ENCODE results near the gene DSCAM.

DSCAM gene

DNA sequence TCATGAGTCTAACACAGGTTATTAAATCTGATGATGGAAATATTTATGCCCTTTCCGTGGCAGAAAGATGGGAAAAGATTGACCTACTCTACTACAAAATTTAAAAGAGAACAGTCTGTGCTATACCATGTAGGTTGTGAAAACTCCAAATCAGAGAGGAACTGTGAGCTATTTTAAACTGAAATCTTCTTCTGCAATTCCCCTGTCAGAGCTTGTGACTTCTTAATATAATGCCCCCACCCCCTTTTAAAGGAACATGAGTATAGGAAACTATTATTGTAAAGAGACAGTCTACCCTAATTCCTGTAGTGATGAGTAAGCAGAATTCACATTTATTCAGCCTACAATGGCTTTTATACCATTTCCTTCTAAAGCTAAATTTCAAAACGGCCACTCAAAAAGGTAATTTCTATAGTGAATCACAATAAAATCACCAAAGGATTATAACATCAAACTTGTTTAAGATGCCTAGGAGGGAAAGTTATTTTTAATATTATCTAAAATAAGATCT is 11.7 kb downstream of the DSCAM start:
- no peak for DNase-seq

DNA sequence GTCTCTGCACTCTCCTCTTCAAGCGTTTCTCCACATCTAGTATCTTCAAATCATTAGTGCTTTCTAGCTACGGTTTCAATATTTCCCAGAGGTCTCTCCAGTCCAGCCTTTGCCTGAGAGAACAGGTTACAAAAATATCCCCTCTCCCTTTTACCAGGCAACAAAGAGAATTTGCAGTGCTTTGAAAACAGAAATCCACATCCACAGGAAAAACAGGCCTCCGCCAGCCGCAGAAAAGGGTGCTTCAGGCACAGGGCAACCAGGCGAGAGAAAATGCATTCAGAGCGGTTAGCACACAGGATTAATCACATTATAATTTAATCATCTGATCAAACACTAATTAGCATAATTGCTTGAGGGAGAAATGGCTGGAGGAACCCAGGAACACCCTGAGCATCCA is 13.8 kb downstream of the DSCAM start:
- DNase-seq: no peak

- DNase-seq: no peak
Measured at GRCh38 chr21:40832316-40832715, 14.6 kb downstream of the DSCAM start.

DNA sequence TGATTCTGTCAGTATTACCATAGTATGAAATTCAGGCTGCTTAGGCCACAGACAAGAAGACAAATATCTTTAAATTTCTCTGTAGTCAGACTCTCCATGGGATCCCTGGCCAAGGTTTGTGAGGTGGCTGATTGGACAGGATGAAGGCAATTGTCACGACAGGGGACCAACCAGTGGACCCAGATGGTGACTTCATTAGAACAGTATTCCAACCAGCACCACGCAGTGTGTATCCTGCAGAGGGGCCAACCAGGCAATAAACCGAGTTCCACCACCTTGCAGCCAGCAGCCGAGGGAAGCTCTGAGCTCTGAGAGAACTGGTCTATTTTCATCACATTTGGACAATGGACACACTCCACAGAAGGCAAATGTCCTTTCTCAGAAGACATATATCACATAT is 16.1 kb downstream of the DSCAM start:
- no peak for DNase-seq

DNA sequence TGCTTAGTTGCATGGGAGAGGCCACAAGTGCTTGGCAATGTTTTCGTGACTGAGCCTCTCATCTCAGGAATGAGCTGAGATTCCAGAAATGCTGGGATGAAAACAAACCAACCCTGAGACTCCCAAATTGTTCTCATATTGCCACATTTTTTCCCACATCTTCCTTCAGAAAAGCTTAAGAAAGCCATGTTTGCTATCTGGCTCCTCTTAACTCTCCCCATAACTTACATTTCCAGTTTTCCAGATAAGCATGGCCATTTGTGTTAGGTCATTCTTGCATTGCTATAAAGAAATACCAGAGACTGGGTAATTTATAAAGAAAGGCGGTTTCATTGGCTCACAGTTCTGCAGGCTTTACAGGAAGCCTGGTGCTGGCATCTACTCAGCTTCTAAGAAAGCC is 17.2 kb downstream of the DSCAM start:
- no peak for DNase-seq

GRCh38 chr21:40829308-40829707 is 17.6 kb downstream of the DSCAM start:
- DNase-seq: no peak

DNA sequence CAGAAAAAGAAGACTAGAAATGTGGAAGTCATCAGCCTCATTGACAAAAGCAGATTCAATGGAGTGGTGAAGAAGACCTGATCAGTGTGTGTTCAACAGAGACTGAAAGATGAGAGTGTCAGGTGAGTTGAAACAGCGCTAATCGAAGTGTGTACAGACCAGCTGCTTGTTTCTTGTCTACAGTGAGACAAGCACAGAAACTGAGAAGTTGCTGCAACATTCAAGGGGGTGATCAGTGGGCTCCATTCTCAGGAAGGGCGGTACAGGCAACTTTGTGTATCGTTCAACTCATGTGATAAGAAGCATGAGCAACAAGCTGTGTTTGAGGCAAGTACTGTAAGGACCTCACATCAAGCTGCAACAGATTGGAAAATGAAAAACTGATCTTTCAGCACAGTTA is 19.4 kb downstream of the DSCAM start:
- no peak for DNase-seq

DNA sequence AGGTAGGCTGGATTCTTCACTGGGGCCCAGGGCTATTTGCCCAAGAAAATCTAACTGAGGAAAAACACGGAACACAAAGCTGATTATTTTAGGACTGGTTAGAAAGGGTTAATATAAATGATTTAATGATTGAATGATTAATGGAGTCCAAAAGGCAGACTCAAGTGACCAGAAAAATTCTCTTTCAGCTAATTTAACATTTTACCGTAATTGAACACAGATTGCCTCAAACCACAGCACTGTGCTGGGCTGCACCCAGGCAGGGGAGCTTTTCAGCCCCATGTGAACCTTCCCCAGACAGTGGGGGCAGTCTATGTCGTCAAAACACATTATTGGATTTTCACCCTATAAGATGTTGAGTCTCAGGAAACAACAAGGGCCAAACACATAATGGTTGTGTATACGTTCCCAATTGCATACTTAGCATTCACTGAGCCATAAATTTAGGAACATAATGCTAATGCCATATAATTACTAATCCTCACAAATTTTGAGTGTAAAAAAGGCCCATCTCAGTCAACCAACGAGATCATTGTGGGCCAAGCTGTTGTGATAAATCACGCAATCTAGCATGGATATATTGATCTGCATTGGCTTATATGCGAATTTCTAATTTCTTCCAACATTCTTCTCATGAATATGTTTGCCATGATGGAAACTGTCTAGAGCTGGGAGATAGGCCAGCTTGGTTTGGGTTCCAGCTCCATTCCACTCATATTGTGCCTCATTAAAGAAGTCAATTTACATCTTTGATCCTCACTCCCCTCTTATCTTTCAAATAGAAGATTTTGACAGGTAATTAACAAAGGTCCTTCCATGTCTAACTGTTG is 27.7 kb downstream of the DSCAM start:
- no peak for DNase-seq

DNA sequence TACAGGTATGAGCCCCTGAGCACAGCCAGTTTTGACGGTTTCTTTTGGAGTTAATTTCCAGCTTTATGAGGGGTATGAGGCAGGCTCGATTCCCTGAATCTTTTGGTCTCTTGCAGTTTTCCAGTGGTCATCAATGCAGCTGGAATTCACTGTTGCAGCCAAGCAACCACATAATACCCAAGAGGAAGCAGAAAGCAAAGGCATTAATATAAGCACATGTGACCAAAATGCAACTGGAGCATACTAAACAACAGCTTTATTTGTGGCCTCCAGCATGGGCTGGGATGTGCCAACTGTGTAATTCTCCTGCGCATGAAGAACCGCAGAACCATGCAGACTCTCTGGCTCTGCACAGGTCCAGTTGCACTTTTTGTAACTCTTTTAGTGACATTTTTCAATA is 33.0 kb downstream of the DSCAM start:
- no peak for DNase-seq

DNA sequence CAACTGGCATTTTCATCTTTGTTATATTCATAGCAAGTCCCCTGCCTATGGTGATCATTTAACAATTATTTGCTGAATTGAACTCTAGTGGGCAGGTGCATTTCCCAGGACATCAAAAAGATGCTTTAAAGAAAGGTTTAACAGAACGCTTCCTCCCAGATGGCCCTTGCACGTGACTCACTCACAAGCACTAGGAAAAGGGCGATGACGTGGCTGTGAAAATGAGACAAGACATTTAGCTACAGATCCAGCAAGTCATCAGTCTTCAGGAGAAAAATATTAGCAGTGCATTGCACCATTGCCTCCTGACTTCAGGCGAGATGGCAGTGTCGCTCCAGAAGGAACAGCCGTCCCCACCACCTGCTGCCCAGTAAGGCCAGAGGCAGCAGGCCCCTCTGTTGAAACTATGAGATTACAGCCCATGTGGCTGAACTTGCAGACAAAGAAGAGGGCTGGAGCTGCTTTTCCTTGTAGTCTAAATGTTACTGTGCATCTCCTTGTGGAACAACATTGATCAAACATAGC is 37.2 kb downstream of the DSCAM start:
- DNase-seq: no peak

DNA sequence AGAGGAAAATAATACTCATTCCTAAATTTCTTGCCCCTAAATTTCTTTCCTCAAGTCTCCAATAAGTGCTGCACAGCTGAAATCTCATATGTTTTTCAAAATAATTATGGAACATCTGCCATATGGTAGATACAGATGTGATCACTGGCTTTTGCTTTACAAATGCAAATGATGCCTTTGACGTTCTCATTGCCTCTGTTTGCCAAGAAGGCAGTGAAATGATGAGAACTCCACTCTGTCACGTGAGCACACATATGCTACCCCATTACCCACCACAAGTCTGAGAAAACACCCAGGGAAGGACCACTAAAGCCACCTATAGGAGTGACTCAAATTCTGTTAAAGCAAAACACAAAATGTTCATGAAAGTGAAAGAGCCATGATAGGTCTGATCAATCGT is 43.9 kb downstream of the DSCAM start:
- no peak for DNase-seq

- no peak for DNase-seq
Measured at GRCh38 chr21:40800126-40800525, 46.8 kb downstream of the DSCAM start.

DNA sequence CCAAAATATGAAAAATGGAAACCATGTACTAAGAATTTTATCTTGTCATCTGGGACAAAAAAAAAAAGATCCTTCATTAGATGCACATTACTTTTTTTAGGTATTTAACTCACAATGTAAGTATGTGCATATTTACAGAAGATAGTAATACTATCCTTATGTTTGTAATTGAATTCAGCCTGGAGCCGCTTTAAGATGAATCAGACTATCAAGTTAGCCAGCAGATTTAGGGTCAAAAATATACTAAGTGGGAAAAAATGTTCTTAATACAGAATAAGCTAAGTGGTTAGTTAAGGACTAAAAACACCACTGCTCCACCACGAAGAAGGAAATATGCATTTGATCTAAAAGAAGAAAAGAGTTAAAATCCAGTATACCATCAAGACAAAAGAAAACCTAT is 49.1 kb downstream of the DSCAM start:
- DNase-seq: no peak

DNA sequence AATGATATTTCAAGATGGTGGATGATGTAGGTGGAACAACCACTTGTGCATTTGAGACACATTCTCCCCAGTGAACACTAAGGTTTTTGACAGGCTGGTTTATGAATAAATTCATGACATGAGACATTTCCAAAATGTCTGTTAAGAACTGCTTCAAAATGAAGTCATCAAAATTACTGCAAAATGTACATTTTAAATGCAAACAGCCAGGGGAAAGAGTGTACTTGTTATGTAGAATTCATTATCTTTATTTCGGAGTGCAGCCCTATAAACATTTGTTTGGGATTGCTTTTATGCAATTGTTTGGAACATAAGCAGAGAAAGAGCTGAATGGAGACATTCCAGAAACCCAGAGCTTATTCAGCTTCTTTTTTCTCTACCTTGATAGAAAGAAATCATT is 49.5 kb downstream of the DSCAM start:
- DNase-seq: no peak

- no peak for DNase-seq
Measured at GRCh38 chr21:40796464-40796863, 50.5 kb downstream of the DSCAM start.

- DNase-seq: no peak
Measured at GRCh38 chr21:40795313-40795712, 51.6 kb downstream of the DSCAM start.

DNA sequence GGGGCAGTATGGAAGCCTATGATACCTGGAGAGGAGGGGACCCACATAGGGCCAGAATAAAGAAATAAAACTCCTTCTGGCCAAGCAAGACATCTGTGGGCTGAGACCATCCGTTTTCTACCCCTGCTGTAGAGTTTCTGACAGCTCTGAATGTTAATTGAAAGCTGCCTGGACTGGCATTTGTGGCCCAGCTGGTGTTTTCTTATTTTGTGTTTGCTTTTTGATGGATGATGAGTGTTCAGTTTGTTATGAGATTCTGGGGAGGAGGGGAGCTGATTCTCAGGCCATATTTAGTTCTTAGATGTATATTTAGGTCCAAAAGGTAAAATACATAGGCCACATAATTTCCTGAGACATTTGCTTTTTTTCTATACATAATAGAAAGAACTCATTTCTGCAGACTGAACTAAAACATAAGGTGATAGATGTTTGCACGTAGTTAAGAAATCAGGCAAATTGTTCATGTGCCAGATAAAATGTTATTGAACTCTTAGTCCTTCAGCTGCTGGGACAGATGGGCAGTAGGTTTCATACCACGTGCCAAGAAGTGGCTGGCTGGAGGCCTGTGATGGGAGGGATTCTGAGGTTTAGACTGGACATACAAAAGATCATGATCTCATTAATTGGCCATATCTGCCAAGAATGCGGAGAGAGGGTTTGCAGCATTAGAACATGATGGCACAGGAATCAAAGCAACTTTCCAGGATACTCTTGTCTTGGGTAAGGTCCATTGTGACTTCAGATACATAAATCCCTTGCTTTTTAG is 54.1 kb downstream of the DSCAM start:
- DNase-seq: no peak

- no peak for DNase-seq
Measured at GRCh38 chr21:40788635-40789034, 58.3 kb downstream of the DSCAM start.

DNA sequence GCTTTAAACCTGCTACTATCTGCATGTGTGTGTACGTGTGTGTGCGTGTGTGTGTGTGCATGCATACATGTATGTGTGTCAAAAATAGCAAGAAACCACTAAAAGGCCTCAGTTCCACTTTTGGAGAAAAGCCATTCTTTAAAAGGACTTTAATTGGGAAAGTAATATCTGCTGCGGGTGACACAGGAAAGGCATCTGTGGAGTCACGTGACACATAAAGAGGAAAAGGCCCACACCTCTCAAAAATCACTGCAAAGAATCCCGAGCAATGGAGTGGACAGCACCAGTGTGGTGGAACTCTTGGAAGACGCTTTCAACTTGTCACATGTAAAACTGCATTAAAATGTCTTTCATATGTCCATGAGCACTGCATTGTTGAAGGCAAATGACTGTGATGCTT is 63.6 kb downstream of the DSCAM start:
- no peak for DNase-seq

DNA sequence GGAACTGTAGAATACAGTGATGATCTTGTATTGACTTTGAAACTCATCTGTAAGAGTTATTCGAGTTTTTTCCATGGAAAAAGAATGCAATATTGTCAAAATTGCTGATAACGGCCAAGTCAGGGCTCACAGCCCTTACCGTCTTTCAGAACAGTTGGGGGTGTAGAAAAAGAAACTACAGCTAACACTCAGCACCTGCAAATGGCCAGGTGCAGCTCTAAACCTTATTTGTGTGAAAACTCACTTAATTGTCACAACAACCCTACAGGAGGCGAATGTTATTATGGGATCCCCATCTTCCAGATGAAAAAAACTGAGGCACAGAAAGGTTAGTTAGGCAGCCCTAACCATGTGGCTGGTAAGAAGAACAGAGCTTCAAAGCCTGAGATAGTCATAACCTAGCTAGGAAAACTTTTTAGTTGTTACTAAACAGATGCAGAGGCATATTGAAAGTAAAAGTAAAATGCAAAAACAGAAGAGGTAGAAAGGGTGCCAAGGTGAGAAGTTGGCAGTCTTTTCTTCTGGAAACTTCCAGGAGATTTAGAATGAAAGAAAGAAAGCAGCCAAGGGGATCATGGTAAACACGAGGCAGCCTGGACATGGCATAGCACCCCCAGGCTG is 76.4 kb downstream of the DSCAM start:
- no peak for DNase-seq

DNA sequence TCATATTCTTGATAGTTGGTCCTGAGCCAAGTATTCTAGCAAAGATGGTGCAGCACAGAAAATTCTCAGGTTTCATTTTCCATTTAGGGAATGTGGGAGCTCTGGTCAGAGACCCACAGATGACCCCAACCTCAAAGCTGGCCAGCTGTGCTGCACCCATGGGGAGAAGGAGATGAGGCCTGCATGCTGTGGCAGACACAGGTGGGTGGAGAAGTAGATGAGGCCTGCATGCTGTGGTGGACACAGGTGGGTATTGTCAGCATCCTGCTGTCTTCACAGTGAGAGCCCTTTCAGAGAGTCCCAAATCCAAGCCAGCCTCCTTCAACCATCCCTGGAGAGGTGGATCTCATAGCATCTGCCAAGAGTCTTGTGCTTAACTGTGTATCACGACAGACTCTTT is 77.7 kb downstream of the DSCAM start:
- DNase-seq: no peak

- no peak for DNase-seq
Measured at GRCh38 chr21:40768056-40768455, 78.9 kb downstream of the DSCAM start.

- DNase-seq: no peak
Measured at GRCh38 chr21:40766381-40766780, 80.6 kb downstream of the DSCAM start.

DNA sequence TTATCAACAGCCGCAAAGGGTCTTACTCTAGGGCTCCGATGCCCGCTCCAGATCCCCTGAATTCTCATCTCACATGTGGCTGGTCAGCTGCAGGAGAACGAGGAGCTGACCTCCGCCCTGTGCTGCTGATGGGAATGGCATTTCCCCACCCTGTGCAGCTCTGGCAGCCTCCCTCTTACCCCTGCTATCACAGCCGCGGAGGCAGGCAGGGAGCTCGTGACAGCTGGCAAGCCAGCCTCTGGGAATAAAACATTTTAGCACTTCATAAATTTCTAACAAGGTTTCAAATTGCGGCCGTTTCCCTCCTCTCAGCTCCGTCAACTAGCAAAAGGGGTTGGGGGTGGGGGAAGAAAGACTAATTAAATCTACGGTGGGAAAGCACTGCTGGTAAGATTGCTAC is 81.1 kb downstream of the DSCAM start:
- DNase-seq: no peak
